COLO829 (cell line): Measurements from ENCODE around the gene SPG7.
A peak's percentile ranks its signal among the peaks of the same experiment; 100 is the strongest.

Experiments
- DNase-seq: peaks from one replicate; pipeline ENCODE4 v3.0.0; 2012; ENCODE audit warnings: low spot score

Gene SPG7

GRCh38 chr16:89485701-89486246 is 22.4 kb upstream of the SPG7 start:
- DNase-seq: no peak

GRCh38 chr16:89489040-89489897 is 18.9 kb upstream of the SPG7 start:
- DNase-seq: peak; percentile 54

- no peak for DNase-seq
Measured at GRCh38 chr16:89489898-89490438, 18.2 kb upstream of the SPG7 start.

GRCh38 chr16:89490439-89491237 is 17.6 kb upstream of the SPG7 start, which contains the start of gene ANKRD11:
Gene ANKRD11 (minus strand): TSS chr16:89490561. CDS start chr16:89317019, 173,542 bp downstream.
- peak; percentile 96 for DNase-seq

DNA sequence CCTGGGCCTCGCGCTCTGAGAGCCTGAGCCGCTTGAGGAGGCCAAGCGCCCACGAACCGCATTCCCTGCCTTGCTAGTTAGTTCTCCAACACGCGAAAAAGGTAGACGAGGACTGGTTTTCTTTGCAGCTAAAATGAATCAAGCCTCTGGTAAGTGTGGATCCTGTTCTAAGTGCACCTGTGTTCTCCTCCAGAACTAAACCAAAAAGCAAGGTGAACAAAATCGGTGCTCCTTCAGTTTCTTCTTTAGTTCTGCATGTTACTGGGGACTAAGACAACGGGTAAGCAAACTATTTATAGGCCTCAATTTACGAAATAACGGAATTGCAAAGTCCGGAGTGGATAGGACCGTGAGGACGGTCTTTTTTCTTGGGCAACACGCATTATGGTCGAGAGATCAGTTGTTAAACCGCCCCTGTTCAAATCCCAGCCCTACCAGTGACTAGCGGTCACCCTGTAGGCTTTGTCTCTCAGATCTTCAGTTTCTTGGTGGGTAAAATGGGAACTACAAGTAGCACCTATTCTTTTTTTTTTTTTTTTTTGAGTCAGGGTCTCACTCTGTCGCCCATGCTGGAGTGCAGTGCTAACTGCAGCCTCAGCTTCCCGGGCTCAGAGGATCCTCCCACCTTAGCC is 16.8 kb upstream of the SPG7 start:
- no peak for DNase-seq

DNA sequence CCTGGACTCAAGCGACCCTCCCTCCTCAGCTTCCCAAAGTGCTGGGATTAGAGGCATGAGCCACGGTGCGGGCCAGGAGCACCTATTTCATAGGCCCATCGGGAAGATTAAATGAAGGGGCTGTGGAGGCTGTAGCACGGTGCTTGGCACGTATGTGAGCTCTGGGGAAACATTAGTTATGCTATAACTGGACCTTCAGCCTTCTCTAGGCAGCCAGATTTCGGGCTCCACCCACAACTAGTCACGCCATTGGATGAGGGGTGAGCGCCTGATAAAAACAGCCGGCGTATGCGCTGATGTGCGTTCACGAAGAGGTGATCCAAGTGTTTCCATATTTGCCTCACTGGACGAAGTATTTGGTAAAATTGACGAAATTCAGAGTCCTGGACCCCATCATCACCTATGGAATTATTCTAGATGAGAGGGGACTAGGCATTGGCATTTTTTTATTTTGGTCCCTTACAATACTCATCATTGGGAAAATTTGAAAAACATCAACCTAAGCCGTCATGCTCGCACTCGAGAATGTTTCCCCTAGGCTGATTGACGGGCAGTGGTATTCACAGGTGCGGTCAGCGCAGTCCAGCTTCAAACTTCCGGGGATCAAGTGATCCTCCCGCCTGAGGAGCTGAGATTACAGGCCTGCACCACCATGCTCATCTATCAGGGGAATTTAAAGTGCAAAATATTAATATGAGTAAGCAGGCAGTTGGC is 16.1 kb upstream of the SPG7 start:
- DNase-seq: no peak

DNA sequence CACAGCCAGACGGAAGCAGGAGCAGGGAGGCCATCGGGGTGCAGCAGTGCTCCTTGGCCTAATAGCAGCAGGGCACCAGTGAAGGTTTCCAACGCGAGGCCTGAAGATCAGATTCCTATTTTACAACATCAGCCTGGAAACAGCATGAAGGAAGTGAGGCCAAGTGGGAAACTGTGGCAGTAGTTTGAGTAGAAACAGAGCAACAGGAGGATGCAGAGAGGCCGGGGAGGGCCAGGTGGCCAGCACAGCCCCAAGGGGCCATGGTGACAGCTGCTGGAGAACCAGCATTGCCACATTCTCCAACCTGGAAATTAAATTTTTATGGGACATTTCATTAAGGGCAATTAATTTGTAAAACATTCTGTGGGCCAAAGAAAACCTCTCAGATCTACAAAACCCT is 14.4 kb upstream of the SPG7 start:
- no peak for DNase-seq

DNA sequence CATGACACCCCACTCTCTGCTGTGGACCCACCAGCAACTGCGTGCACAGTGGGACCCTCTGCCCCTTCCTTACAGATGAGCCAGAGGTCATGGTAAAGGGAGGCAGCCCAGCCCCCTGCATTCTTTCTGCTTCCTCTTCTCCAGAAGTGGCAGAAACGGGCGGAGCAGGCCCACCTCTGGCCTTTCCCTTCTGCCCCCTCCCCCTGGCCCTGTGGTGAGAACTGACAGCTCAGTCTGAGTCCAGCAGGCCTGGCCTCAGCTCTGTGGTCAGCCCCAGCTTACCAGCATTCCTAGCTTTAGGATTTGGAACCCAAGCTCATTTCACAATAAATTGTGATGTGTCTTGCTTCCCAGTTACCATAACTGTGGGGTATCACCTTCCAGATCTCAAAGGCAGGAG is 13.1 kb upstream of the SPG7 start:
- DNase-seq: no peak

GRCh38 chr16:89498839-89499238 is 9.4 kb upstream of the SPG7 start:
- no peak for DNase-seq

- no peak for DNase-seq
Measured at GRCh38 chr16:89499767-89500166, 8.4 kb upstream of the SPG7 start.

DNA sequence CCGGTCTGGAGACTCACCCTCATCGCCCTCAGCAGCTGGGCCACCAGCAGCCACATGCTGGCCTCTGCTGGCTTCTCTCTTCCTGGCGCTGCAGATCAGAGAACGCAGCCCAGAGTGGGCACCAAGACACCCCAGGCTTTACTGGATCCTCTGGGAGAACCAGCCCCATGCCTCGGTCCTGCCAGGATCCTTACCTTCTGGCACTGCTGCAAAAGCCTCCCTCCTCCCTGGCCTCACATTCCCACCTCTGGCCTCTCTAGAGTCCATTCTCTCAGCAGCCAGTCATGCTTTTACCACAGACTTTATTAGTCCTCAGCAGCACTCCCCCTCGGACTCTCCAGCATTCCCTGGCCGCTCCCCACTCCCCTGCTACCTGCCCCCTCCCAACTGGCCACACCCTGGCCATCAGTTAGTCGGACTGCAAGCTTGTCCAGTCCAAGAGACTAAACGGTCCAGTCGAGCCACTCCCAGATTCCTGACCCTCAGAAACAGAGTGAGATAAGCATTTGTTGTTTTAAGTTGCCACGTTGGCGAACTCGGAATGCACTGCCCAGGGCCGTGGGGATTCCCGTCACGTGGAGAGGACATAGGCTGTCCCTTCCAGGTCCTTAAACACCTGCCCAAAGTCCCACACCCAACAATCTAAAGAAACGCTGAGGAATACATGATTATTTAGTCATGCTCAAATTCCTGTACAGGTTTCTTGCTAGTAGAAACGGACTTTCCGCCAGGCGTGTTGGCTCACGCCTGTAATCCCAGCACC is 5.9 kb upstream of the SPG7 start:
- no peak for DNase-seq

GRCh38 chr16:89504091-89504490 is 4.1 kb upstream of the SPG7 start:
- DNase-seq: peak; percentile 22

- peak; percentile 29 for DNase-seq
Measured at GRCh38 chr16:89505204-89506112, 2.7 kb upstream of the SPG7 start.

DNA sequence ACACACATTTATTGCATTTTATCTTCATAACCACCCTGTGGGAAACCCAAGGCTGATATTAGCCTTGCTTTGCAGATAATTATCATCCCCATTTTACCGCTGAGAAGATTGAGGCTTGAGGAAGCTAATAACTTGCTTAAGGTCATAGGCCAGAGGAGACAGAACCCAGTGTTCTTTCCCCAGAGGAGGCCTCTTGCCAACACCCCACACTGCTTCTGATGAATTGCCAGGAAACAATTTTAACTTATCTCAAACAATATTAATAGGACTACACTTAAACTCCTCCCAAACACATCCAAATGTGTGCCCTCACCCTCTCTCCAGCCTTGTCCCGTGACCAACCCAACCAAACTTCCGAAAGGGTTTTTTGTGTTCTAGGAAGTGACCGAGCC is 2.1 kb upstream of the SPG7 start:
- DNase-seq: no peak

- no peak for DNase-seq
Measured at GRCh38 chr16:89506791-89507191, 1.4 kb upstream of the SPG7 start.

- DNase-seq: no peak
Measured at GRCh38 chr16:89507214-89507833, 879 bp upstream of the SPG7 start.

DNA sequence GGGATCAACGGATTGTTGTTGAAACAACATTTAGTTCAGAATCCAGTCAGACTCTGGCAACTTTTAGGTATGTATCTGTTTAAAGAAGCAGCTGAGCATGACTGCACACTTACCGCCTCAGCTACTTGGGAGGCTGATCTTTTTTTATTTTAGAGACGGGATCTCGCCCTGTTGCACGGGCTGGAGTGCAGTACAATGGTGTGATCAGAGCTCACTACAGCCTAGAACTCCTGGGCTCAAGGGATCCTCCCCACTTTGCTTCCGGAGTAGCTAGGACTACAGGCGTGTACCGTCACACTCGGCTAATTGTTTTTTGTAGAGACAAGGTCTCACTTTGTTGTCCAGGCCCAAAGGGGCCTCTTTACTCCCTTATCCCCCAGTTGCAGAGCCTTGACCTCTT is 2.3 kb downstream of the SPG7 start:
- no peak for DNase-seq

DNA sequence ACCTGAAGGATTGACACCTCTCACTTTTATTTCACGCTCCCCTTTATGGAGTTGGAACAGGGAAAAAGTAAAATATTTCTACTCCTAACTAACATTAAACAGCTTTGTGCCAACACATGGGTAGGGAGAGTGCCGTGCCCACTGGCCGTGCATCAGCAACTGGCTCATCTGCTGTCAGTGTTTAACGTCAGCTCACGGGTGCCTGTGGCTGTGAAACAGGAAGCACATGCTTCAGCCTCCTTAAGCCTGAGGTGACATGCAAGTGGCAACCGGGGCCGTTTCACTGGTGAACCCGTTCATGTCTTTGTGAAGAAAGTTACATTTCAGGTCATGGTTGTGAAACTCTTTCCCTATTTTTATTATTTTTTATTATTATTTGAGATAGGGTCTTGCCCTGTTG is 3.2 kb downstream of the SPG7 start:
- no peak for DNase-seq

DNA sequence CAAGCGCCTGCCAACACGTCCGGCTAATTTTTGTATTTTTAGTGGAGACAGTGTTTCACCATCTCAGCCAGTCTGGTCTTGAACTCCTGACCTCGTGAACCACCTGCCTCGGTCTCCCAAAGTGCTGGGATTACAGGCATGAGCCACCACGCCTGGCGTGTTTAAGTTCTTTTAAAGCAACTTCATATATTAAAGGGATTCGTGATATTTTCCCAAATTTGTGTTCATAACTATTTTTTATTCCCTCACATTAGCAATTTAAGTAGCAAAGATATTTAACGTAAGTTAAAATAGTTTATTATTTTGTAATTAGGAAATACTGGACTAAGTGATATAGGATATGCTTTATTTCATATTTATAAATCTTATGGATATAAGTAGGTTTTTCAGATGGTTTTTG is 4.2 kb downstream of the SPG7 start:
- no peak for DNase-seq
